OCI-LY7 (cell line): ENCODE measurements around the gene PSEN1. TPM values are rescaled to one million over a fixed set of nuclear protein-coding genes. Genes with fewer than 3 reads are reported as not detected.

Experiments
- BruUV-seq: library from RNA; stranded (reverse); fragments of 400-500 nt; replicated peaks from 2 replicates; lab custom pipeline; 2021; lab: Mats Ljungman, UMichigan
- CTCF ChIA-PET: fragments of 300-600 bp; sonication (Branson Sonifier 250); formaldehyde crosslinking; loops from one replicate; lab custom pipeline; 2022; ENCODE audit warnings: antibody characterized with exemption; ENCODE audit not compliant: unreplicated experiment; lab: Charles Lee
- POLR2A ChIA-PET: fragments of 300-600 bp; sonication (Branson Sonifier 250); formaldehyde crosslinking; loops from one replicate; lab custom pipeline; 2022; ENCODE audit warnings: antibody characterized with exemption; lab: Charles Lee
- DNase-seq: peaks from one replicate; pipeline ENCODE4 v3.0.0-alpha.2; 2015; ENCODE audit warnings: low spot score
- H2AFZ ChIP-seq: fragments of 200-600 bp; sonication (generic), shearing (Covaris generic); 2 replicates; pipeline ENCODE4 v1.6.1; 2014; ENCODE audit warnings: mild to moderate bottlenecking, antibody characterized with exemption, low read length, moderate library complexity
- H3K27ac ChIP-seq: fragments of 200-600 bp; sonication (generic); 2 replicates; pipeline ENCODE4 v1.5.1; 2014; ENCODE audit warnings: mixed run types, low read depth, mild to moderate bottlenecking, moderate library complexity, low read length, inconsistent platforms; ENCODE audit not compliant: poor library complexity, severe bottlenecking
- H3K36me3 ChIP-seq: fragments of 200-600 bp; sonication (generic); 2 replicates; pipeline ENCODE4 v1.6.1; 2014; ENCODE audit warnings: mild to moderate bottlenecking, antibody characterized with exemption, low read length, moderate library complexity, mixed read lengths; ENCODE audit not compliant: insufficient read depth
- H3K4me1 ChIP-seq: fragments of 200-600 bp; sonication (generic); 2 replicates; pipeline ENCODE4 v1.5.1; 2014; ENCODE audit warnings: mild to moderate bottlenecking, low read length; ENCODE audit not compliant: insufficient read depth, poor library complexity, severe bottlenecking
- H3K4me2 ChIP-seq: fragments of 200-600 bp; sonication (generic); 2 replicates; pipeline ENCODE4 v1.6.1; 2014; ENCODE audit warnings: mild to moderate bottlenecking, low read length
- H3K4me3 ChIP-seq: fragments of 200-600 bp; sonication (generic); 2 replicates; pipeline ENCODE4 v1.5.1; 2014; ENCODE audit warnings: mild to moderate bottlenecking, low read depth, low read length; ENCODE audit not compliant: poor library complexity, severe bottlenecking
- H3K79me2 ChIP-seq: fragments of 200-600 bp; sonication (generic); 2 replicates; pipeline ENCODE4 v1.6.1; 2016; ENCODE audit warnings: low read depth, mild to moderate bottlenecking, low read length, moderate library complexity, mixed read lengths; ENCODE audit not compliant: insufficient read depth
- H3K9me2 ChIP-seq: fragments of 200-600 bp; sonication (generic); 2 replicates; pipeline ENCODE4 v1.6.1; 2016; ENCODE audit warnings: mild to moderate bottlenecking, low read length, mixed read lengths; ENCODE audit not compliant: insufficient read depth
- H3K9me3 ChIP-seq: fragments of 200-600 bp; sonication (generic); 2 replicates; pipeline ENCODE4 v1.6.1; 2014; ENCODE audit warnings: mild to moderate bottlenecking, mixed run types, low read length, mixed read lengths
- H4K20me1 ChIP-seq: fragments of 200-600 bp; sonication (generic); 2 replicates; pipeline ENCODE4 v1.6.1; 2014; ENCODE audit warnings: mild to moderate bottlenecking, antibody characterized with exemption, low read length, moderate library complexity, mixed read lengths; ENCODE audit not compliant: insufficient read depth
- EZH2phosphoT487 ChIP-seq: fragments of 200-600 bp; sonication (generic); IDR thresholded peaks from 2 replicates; pipeline ENCODE4 v1.6.1; 2018; ENCODE audit warnings: low read depth, borderline replicate concordance, mild to moderate bottlenecking, mixed run types, antibody characterized with exemption, low read length, moderate library complexity, mixed read lengths
- intact Hi-C: fragments of 100-400 bp; cut with micrococcal nuclease; formaldehyde crosslinking; loops from one replicate; pipeline ENCODE4 v1.10.0; 2022; ENCODE audit not compliant: unreplicated experiment
- total RNA-seq, 2 experiments: library from RNA; depleted of rRNA in 1 of 2; stranded (reverse); fragments of >200 nt in 1 of 2; shearing (Covaris generic) in 1 of 2; gene quantifications; 2 replicates each; pipeline ENCODE4 v1.2.3, GENCODE V29; 2014 to 2022
- TF ChIP-seq, protein P1 (sequence below): fragments of 200-600 bp; sonication (generic); conservative IDR thresholded peaks from 2 replicates; pipeline ENCODE4 v1.5.1; 2014; ENCODE audit warnings: mild to moderate bottlenecking, antibody characterized with exemption, low read length, moderate library complexity, mixed read lengths

PSEN1 gene
- total RNA-seq, 2 experiments from 2014 or later, result 24.4 to 28.0 TPM

- H3K9me3 ChIP-seq, result no peaks in the 10 kb centered on the region
- CTCF ChIA-PET, result no interaction called here
- POLR2A ChIA-PET, result no interaction called here
These were observed 116.4 kb downstream of the PSEN1 start for GRCh38 chr14:73252491-73253322.

DNA sequence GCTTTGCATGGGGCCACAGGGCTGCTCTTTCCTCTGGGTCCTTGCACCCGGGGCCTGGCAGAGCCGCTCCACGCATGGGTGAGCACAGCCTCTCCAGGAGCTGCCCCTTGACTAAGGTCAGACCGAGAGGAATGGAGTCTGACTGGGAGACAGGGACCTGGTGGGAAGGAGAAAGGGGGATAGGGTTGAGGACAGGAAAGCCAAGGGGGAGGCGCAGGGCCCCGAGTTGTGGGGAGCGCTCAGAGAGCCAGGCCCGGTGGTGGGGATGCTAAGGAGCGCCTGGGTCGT is 117.0 kb downstream of the PSEN1 start:
- no TSS peak for BruUV-seq
- Histone ChIP-seq H3K36me3 (no peaks in the 10 kb centered on the region), H3K4me2 (no peak overlapping the region), H3K9me2 (no peaks in the 10 kb centered on the region), H4K20me1 (no peaks in the 10 kb centered on the region), H3K4me3 (no peak overlapping the region), H3K9me3 (no peaks in the 10 kb centered on the region), H2AFZ (no peak overlapping the region), H3K4me1 (peaks cover 22% of the 10 kb centered on the region), H3K79me2 (no peaks in the 10 kb centered on the region), H3K27ac (no peak overlapping the region)
- DNase-seq, result no peak
- intact Hi-C loops, result no loop called here
- POLR2A ChIA-PET, result no interaction called here
- CTCF ChIA-PET, result no interaction called here
- TF ChIP-seq EZH2phosphoT487, result no peak
- TF ChIP-seq, protein P1, sequence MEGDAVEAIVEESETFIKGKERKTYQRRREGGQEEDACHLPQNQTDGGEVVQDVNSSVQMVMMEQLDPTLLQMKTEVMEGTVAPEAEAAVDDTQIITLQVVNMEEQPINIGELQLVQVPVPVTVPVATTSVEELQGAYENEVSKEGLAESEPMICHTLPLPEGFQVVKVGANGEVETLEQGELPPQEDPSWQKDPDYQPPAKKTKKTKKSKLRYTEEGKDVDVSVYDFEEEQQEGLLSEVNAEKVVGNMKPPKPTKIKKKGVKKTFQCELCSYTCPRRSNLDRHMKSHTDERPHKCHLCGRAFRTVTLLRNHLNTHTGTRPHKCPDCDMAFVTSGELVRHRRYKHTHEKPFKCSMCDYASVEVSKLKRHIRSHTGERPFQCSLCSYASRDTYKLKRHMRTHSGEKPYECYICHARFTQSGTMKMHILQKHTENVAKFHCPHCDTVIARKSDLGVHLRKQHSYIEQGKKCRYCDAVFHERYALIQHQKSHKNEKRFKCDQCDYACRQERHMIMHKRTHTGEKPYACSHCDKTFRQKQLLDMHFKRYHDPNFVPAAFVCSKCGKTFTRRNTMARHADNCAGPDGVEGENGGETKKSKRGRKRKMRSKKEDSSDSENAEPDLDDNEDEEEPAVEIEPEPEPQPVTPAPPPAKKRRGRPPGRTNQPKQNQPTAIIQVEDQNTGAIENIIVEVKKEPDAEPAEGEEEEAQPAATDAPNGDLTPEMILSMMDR, result no peak

More at GRCh38 chr14:73252491-73253322, 116.4 kb downstream of the PSEN1 start:
- H4K20me1 ChIP-seq, result no peaks in the 10 kb centered on the region
- DNase-seq, result no peak
- H2AFZ ChIP-seq, result no peak overlapping the region
- BruUV-seq, result no TSS peak
- no peaks in the 10 kb centered on the region for H3K9me2 ChIP-seq
- no peak overlapping the region for H3K4me3 ChIP-seq
- H3K4me2 ChIP-seq, result no peak overlapping the region
- no peak for TF ChIP-seq EZH2phosphoT487
- TF ChIP-seq, protein P1, result no peak
- H3K27ac ChIP-seq, result no peak overlapping the region
- no peaks in the 10 kb centered on the region for H3K36me3 ChIP-seq
- peaks cover 23% of the 10 kb centered on the region for H3K4me1 ChIP-seq
- intact Hi-C loops, result no loop called here
- H3K79me2 ChIP-seq, result no peaks in the 10 kb centered on the region

- BruUV-seq, result no TSS peak
- H3K9me2 ChIP-seq, result no peaks in the 10 kb centered on the region
- no peak overlapping the region for H3K4me2 ChIP-seq
- no peak overlapping the region for H3K27ac ChIP-seq
- intact Hi-C loops, result no loop called here
- H3K4me3 ChIP-seq, result no peak overlapping the region
- TF ChIP-seq, protein P1, result no peak
- no peak for TF ChIP-seq EZH2phosphoT487
- H3K36me3 ChIP-seq, result no peaks in the 10 kb centered on the region
- no peak overlapping the region for H2AFZ ChIP-seq
- ChIA-PET CTCF (no interaction called here), POLR2A (no interaction called here)
- DNase-seq, result no peak
- no peaks in the 10 kb centered on the region for H4K20me1 ChIP-seq
- peaks cover 22% of the 10 kb centered on the region for H3K4me1 ChIP-seq
- H3K9me3 ChIP-seq, result no peaks in the 10 kb centered on the region
- H3K79me2 ChIP-seq, result no peaks in the 10 kb centered on the region
These were observed 117.4 kb downstream of the PSEN1 start for GRCh38 chr14:73253721-73254120.
